ENCODE data around the gene NOL3. TPM values are rescaled to one million over a fixed set of nuclear protein-coding genes. Genes with fewer than 3 reads are reported as not detected.

Gene NOL3
- total RNA-seq, 1 experiment from 2014 or later: 91.6 TPM

DNA sequence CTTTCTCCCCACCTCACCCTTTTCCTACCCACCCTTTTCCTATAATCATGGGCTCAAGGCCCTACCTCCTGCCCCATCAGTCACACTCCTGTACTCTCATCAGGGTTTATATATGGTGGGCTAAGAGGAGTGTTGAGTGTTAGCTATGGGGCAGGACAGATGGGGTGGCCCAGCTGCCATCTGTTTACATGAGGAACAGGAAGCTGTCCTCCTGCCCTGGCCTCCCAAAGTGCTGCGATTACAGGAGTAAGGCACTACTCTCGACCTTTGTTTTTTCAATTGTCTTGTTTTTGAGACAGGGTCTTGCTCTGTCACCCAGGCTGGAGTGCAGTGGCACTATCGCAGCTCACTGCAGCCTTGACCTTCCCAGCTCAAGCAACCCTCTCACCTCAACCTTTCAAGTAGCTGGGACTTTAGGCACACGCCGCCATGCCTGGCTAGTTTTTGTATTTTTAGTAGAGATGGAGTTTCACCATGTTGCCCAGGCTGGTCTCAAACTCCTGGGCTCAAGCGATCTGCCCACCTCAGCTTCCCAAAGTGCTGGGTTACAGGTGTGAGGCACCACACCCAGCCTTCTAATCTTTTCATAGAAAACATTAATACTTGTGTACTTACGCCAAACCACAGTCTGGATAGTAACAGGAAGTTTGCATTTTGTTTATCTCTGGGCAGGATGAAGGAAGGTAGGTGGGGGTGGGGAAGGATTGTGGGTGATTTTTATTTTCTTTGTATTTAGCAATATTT, 12.3 kb upstream of the NOL3 start:
- Histone ChIP-seq H3K9ac (ENCODE audit: low read length) (no peak overlapping the region), H3K4me3 (ENCODE audit: low read length) (no peak overlapping the region; the same call in 1 of the 2 replicates), H4K20me1 (ENCODE audit: low read length) (no peaks in the 10 kb centered on the region), H3K36me3 (ENCODE audit: low read depth, low read length) (no peaks in the 10 kb centered on the region), H3K27ac (ENCODE audit: low read length) (no peak overlapping the region), H3K79me2 (ENCODE audit: low read length) (no peaks in the 10 kb centered on the region), H3K27me3 (ENCODE audit: low read length) (no peaks in the 10 kb centered on the region), H3K9me3 (ENCODE audit: low read length) (no peaks in the 10 kb centered on the region), H3K4me2 (ENCODE audit: low read length) (peak overlapping the region; percentile 98; the same call in 1 of the 2 replicates), H3K4me1 (ENCODE audit: insufficient read depth, low read length) (peaks cover 21% of the 10 kb centered on the region), H3K9me2 (replicated peaks; ENCODE audit: low read length) (no peaks in the 10 kb centered on the region), H2AFZ (ENCODE audit: low read length) (no peak overlapping the region), H3F3A (ENCODE audit: low read length, unreplicated experiment) (no peaks in the 10 kb centered on the region)
- no peak for ATAC-seq
- ChIA-PET POLR2A (ENCODE audit: unreplicated experiment) (no interaction called here), CTCF (interaction anchor here (0.5 kb wide), 1 partner anchor 12 kb away, joined by 3 read pairs; the partner anchor contains the start of gene NOL3)
- no peak for DNase-seq
- TF ChIP-seq, protein P1, sequence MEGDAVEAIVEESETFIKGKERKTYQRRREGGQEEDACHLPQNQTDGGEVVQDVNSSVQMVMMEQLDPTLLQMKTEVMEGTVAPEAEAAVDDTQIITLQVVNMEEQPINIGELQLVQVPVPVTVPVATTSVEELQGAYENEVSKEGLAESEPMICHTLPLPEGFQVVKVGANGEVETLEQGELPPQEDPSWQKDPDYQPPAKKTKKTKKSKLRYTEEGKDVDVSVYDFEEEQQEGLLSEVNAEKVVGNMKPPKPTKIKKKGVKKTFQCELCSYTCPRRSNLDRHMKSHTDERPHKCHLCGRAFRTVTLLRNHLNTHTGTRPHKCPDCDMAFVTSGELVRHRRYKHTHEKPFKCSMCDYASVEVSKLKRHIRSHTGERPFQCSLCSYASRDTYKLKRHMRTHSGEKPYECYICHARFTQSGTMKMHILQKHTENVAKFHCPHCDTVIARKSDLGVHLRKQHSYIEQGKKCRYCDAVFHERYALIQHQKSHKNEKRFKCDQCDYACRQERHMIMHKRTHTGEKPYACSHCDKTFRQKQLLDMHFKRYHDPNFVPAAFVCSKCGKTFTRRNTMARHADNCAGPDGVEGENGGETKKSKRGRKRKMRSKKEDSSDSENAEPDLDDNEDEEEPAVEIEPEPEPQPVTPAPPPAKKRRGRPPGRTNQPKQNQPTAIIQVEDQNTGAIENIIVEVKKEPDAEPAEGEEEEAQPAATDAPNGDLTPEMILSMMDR (conservative IDR thresholded peaks at IDR 0.05; ENCODE audit: low read depth, low read length): no peak
- no peak for TF ChIP-seq EZH2phosphoT487 (IDR thresholded peaks at IDR 0.05; ENCODE audit: borderline replicate concordance, low read length)
- no peak for TF ChIP-seq EZH2 (IDR thresholded peaks at IDR 0.05; ENCODE audit: low read length, unreplicated experiment)
- BruUV-seq (replicated peaks): no TSS peak
- intact Hi-C loops (cut with micrococcal nuclease): loop anchor here (5.0 kb wide), 1 partner anchor 206 kb away; no protein-coding TSS in a partner anchor

GRCh38 chr16:67158637-67159600, 11.4 kb upstream of the NOL3 start:
- ATAC-seq: peak; percentile 14
- H3K27ac ChIP-seq (ENCODE audit: low read length): peak overlapping the region; percentile 39; the same call in 1 of the 2 replicates
- H3K36me3 ChIP-seq (ENCODE audit: low read depth, low read length): no peaks in the 10 kb centered on the region
- no peaks in the 10 kb centered on the region for H3K79me2 ChIP-seq (ENCODE audit: low read length)
- CTCF ChIA-PET: interaction anchor here (2.0 kb wide), 1 partner anchor 26 kb away, joined by 4 read pairs; no protein-coding TSS in a partner anchor
- H2AFZ ChIP-seq (ENCODE audit: low read length): peak overlapping the region; percentile 80; the same call in 1 of the 2 replicates
- no peaks in the 10 kb centered on the region for H3F3A ChIP-seq (ENCODE audit: low read length, unreplicated experiment)
- no peaks in the 10 kb centered on the region for H4K20me1 ChIP-seq (ENCODE audit: low read length)
- intact Hi-C loops (cut with micrococcal nuclease): loop anchor here (1.0 to 5.0 kb wide), 2 partner anchors 24 to 207 kb away; partner anchors contain the start of gene MATCAP1
- TSS peak; percentile 45 for BruUV-seq (replicated peaks)
- POLR2A ChIA-PET (ENCODE audit: unreplicated experiment): no interaction called here
- H3K4me2 ChIP-seq (ENCODE audit: low read length): peak overlapping the region; percentile 98
- H3K4me3 ChIP-seq (ENCODE audit: low read length): peak overlapping the region; percentile 95
- H3K9ac ChIP-seq (ENCODE audit: low read length): peak overlapping the region; percentile 81
- H3K9me2 ChIP-seq (replicated peaks; ENCODE audit: low read length): no peaks in the 10 kb centered on the region
- peaks cover 21% of the 10 kb centered on the region for H3K4me1 ChIP-seq (ENCODE audit: insufficient read depth, low read length)
- no peaks in the 10 kb centered on the region for H3K27me3 ChIP-seq (ENCODE audit: low read length)
- DNase-seq: peak; percentile 49
- TF ChIP-seq EZH2 (IDR thresholded peaks at IDR 0.05; ENCODE audit: low read length, unreplicated experiment): no peak
- TF ChIP-seq, protein P1 (conservative IDR thresholded peaks at IDR 0.05; ENCODE audit: low read depth, low read length): no peak
- no peak for TF ChIP-seq EZH2phosphoT487 (IDR thresholded peaks at IDR 0.05; ENCODE audit: borderline replicate concordance, low read length)
- H3K9me3 ChIP-seq (ENCODE audit: low read length): no peaks in the 10 kb centered on the region

Data from PC-3 (cell line).